HG02885 (cell line): ENCODE data around the gene MYH6.

Experiments used
- ATAC-seq: cut with Tn5 transposase; IDR thresholded peaks from one replicate; pipeline ENCODE4 v1.9.1; 2021; ENCODE audit warnings: mild to moderate bottlenecking; ENCODE audit not compliant: unreplicated experiment, poor library complexity

Gene MYH6

DNA sequence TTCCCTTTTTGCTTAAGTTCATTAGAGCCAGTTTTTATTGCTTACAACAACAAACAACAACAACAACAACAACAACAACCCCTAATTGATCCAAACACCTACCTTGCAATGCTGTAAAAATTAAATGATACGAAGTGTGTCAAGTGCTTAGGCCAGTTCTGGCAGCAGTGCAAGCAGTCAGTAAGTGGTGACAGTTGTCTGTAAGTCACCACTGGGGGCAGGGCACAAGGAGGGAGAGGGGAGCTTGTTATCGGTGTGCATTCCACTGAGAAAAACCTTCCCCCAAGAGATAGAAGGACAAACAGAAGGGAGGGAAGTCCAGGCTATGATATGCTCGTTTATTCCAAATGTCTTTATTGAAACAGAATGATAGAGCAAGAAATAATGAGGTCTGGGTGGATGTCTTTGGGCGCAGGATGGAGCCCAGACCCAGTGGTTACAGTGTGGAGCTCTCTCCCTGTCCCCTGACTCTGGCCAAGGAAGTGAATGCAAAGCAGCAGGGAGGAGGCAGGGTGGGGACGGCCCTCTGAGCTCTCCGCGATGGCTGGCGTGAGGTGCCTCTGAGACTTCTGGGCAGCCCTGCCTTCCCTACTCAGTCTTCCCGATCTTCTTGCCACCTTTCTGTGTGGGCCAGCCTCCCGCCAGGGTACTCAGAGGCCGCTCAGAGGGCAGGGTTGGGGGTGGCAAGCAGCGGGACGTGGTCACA lies 61.9 kb downstream of the MYH6 start:
- ATAC-seq: no peak

GRCh38 chr14:23344481-23344880 lies 63.6 kb downstream of the MYH6 start:
- no peak for ATAC-seq

- no peak for ATAC-seq
Observed at GRCh38 chr14:23339506-23340268, 68.4 kb downstream of the MYH6 start.

GRCh38 chr14:23335623-23336022 lies 72.5 kb downstream of the MYH6 start:
- ATAC-seq: no peak
